CD4-positive, alpha-beta T cell (primary cell): ENCODE results near the gene ZFYVE27. TPM values are rescaled to one million over a fixed set of nuclear protein-coding genes. Genes with fewer than 3 reads are reported as not detected.

Experiments used
- ATAC-seq: fragments of 200-7000 bp; cut with Tn5 transposase; one replicate; pipeline ENCODE4 v1.10.0; 2022; ENCODE audit warnings: mild to moderate bottlenecking; ENCODE audit not compliant: poor library complexity
- CTCF ChIA-PET: fragments of 350-600 bp; sonication (Branson Sonifier 250); formaldehyde crosslinking; loops from one replicate; lab custom pipeline; 2021; ENCODE audit warnings: antibody characterized with exemption, inconsistent platforms; lab: Charles Lee
- POLR2A ChIA-PET: fragments of 350-600 bp; sonication (Branson Sonifier 250); formaldehyde crosslinking; loops from one replicate; lab custom pipeline; 2021; ENCODE audit warnings: antibody characterized with exemption, inconsistent platforms; lab: Charles Lee
- DNase-seq, 14 experiments: peaks; one replicate each; pipeline ENCODE4 v3.0.0-alpha.2; 2013 to 2020; ENCODE audit warnings: mixed read lengths in 2 of 14
- H3K27ac ChIP-seq, 2 donors: one replicate each; pipeline versions ENCODE4 v1.5.1 to v1.7.0; 2013; ENCODE audit warnings: low read length in 2 of 2, low read depth in 1 of 2, mild to moderate bottlenecking in 1 of 2
- H3K27me3 ChIP-seq, 2 experiments: 1 replicate in 1 of 2; 2 replicates in 1 of 2; pipeline versions ENCODE4 v1.6.1 to v1.7.0; 2013; ENCODE audit warnings: low read length in 2 of 2, control low read depth in 1 of 2, mild to moderate bottlenecking in 1 of 2, moderate library complexity in 1 of 2; ENCODE audit not compliant: insufficient read depth in 2 of 2, control insufficient read depth in 1 of 2
- H3K36me3 ChIP-seq: one replicate; pipeline ENCODE4 v1.6.1; 2013; ENCODE audit warnings: low read length, control low read depth; ENCODE audit not compliant: insufficient read depth
- H3K4me1 ChIP-seq: one replicate; pipeline ENCODE4 v1.6.1; 2013; ENCODE audit warnings: low read length, control low read depth; ENCODE audit not compliant: insufficient read depth
- H3K4me3 ChIP-seq: one replicate; pipeline ENCODE4 v1.5.1; 2013; ENCODE audit warnings: mild to moderate bottlenecking, low read length, moderate library complexity
- H3K9me3 ChIP-seq, 2 experiments: 1 replicate in 1 of 2; 2 replicates in 1 of 2; pipeline versions ENCODE4 v1.6.1 to v1.7.0; 2013; ENCODE audit warnings: low read length in 2 of 2, mild to moderate bottlenecking in 2 of 2, control low read depth in 1 of 2, moderate library complexity in 1 of 2; ENCODE audit not compliant: control insufficient read depth in 1 of 2, insufficient read depth in 1 of 2
- H3K27ac Mint-ChIP-seq: one replicate; pipeline ENCODE4 v1.8.0; 2020; ENCODE audit warnings: mixed read lengths
- H3K27me3 Mint-ChIP-seq: one replicate; pipeline ENCODE4 v1.8.0; 2021; ENCODE audit warnings: mixed read lengths
- H3K36me3 Mint-ChIP-seq: one replicate; pipeline ENCODE4 v1.8.0; 2021; ENCODE audit warnings: low read depth, mixed read lengths
- H3K4me1 Mint-ChIP-seq: one replicate; pipeline ENCODE4 v1.8.0; 2021; ENCODE audit warnings: low read depth, mixed read lengths
- H3K4me3 Mint-ChIP-seq: one replicate; pipeline ENCODE4 v1.8.0; 2020; ENCODE audit warnings: mild to moderate bottlenecking, mixed read lengths
- H3K9me3 Mint-ChIP-seq: one replicate; pipeline ENCODE4 v1.8.0; 2020; ENCODE audit warnings: mixed read lengths
- CTCF ChIP-seq: fragments of 200-600 bp; IDR thresholded peaks from one replicate; pipeline ENCODE4 v1.8.0; 2022; ENCODE audit warnings: antibody characterized with exemption, mild to moderate bottlenecking
- intact Hi-C, 2 experiments: fragments of 100-400 bp; cut with DNase I in 1 of 2; cut with micrococcal nuclease in 1 of 2; formaldehyde crosslinking; loops; one replicate each; pipeline versions ENCODE4 v1.15.1 to v1.9.0; 2023 to 2025; cut with DNase I, micrococcal nuclease
- total RNA-seq, 174 experiments: library from RNA in 2 of 174; stranded (reverse) in 2 of 174; gene quantifications; one replicate each; pipeline ENCODE4 v1.2.3 and lab custom pipeline; 2021 to 2026

Gene ZFYVE27
- total RNA-seq, 2 experiments from 2014 or later = 58.4 to 60.6 TPM

GRCh38 chr10:97705006-97705670 lies 31.8 kb upstream of the ZFYVE27 start:
- H3K4me1 ChIP-seq = peaks cover 9% of the 10 kb centered on the region
- POLR2A ChIA-PET = interaction anchor here (0.7 to 1.7 kb wide), 2 partner anchors 18 to 107 kb away, joined by 3 to 4 read pairs; partner anchors contain the start of gene AVPI1
- peaks cover 0 to 10% of the 10 kb centered on the region in 2 experiments for H3K27me3 ChIP-seq
- Mint-ChIP-seq H3K4me3 (no peak overlapping the region), H3K27me3 (peaks cover 52% of the 10 kb centered on the region), H3K9me3 (no peaks in the 10 kb centered on the region), H3K36me3 (no peaks in the 10 kb centered on the region), H3K27ac (no peak overlapping the region), H3K4me1 (no peaks in the 10 kb centered on the region)
- intact Hi-C loops = loop anchor here (10.0 kb wide), 1 partner anchor 340 kb away; no protein-coding TSS in a partner anchor
- H3K27ac ChIP-seq = no peak overlapping the region
- no peak for TF ChIP-seq CTCF
- DNase-seq (no peak), ATAC-seq (no peak)
- no peaks in the 10 kb centered on the region for H3K36me3 ChIP-seq
- H3K4me3 ChIP-seq = no peak overlapping the region
- H3K9me3 ChIP-seq = no peaks in the 10 kb centered on the region
- CTCF ChIA-PET = interaction anchor here (0.6 kb wide), 1 partner anchor 26 kb away, joined by 3 read pairs; no protein-coding TSS in a partner anchor

GRCh38 chr10:97707134-97707861 lies 29.6 kb upstream of the ZFYVE27 start:
- ChIA-PET POLR2A (no interaction called here), CTCF (no interaction called here)
- Mint-ChIP-seq H3K4me3 (no peak overlapping the region), H3K27me3 (peaks cover 54% of the 10 kb centered on the region), H3K9me3 (no peaks in the 10 kb centered on the region), H3K36me3 (no peaks in the 10 kb centered on the region), H3K27ac (no peak overlapping the region), H3K4me1 (no peaks in the 10 kb centered on the region)
- intact Hi-C loops = loop anchor here (10.0 kb wide), 1 partner anchor 338 kb away; no protein-coding TSS in a partner anchor
- Histone ChIP-seq H3K27me3 (peaks cover 0 to 9% of the 10 kb centered on the region in 2 experiments), H3K9me3 (no peaks in the 10 kb centered on the region), H3K4me3 (no peak overlapping the region), H3K27ac (no peak overlapping the region), H3K4me1 (peaks cover 3% of the 10 kb centered on the region), H3K36me3 (no peaks in the 10 kb centered on the region)
- ATAC-seq (no peak), DNase-seq (no peak)
- TF ChIP-seq CTCF = no peak

GRCh38 chr10:97708167-97708566 lies 28.8 kb upstream of the ZFYVE27 start:
- Mint-ChIP-seq H3K36me3 (no peaks in the 10 kb centered on the region), H3K4me3 (no peak overlapping the region), H3K27ac (no peak overlapping the region), H3K4me1 (peaks cover 6% of the 10 kb centered on the region), H3K27me3 (peaks cover 56% of the 10 kb centered on the region), H3K9me3 (no peaks in the 10 kb centered on the region)
- no peak for TF ChIP-seq CTCF
- H3K27ac ChIP-seq = no peak overlapping the region
- ChIA-PET CTCF (interaction anchor here (0.6 to 2.4 kb wide), 3 partner anchors 22 to 161 kb away, joined by 3 to 10 read pairs (median 4); partner anchors contain the start of gene AVPI1), POLR2A (interaction anchor here (2.3 kb wide), 1 partner anchor 21 kb away, joined by 8 read pairs; the partner anchor contains the start of gene AVPI1)
- ATAC-seq (no peak), DNase-seq (no peak)
- H3K27me3 ChIP-seq = peaks cover 0 to 9% of the 10 kb centered on the region in 2 experiments
- peaks cover 8% of the 10 kb centered on the region for H3K4me1 ChIP-seq
- H3K36me3 ChIP-seq = no peaks in the 10 kb centered on the region
- intact Hi-C loops = loop anchor here (10.0 kb wide), 1 partner anchor 337 kb away; no protein-coding TSS in a partner anchor
- H3K4me3 ChIP-seq = no peak overlapping the region
- no peaks in the 10 kb centered on the region for H3K9me3 ChIP-seq
